T-helper 1 cell (primary cell): ENCODE results near the gene CTPS1.
A peak's percentile ranks its signal among the peaks of the same experiment; 100 is the strongest.

Source experiments
- DNase-seq, 5 donors: peaks; one replicate each; pipeline ENCODE4 v3.0.0-alpha.2; 2012 to 2020

Gene CTPS1

GRCh38 chr1:40966417-40966816 lies 13.1 kb upstream of the CTPS1 start:
- DNase-seq = no peak

- no peak for DNase-seq
These were observed 10.1 kb upstream of the CTPS1 start for GRCh38 chr1:40969445-40969844.

GRCh38 chr1:40971966-40972365 lies 7.5 kb upstream of the CTPS1 start:
- no peak for DNase-seq

- no peak for DNase-seq
These were observed 5.6 kb upstream of the CTPS1 start for GRCh38 chr1:40973912-40974311.

GRCh38 chr1:40974945-40975344 lies 4.6 kb upstream of the CTPS1 start:
- DNase-seq = no peak

GRCh38 chr1:40976952-40977690 lies 2.4 kb upstream of the CTPS1 start:
- DNase-seq = no peak

- DNase-seq = no peak
These were observed 1.8 kb upstream of the CTPS1 start for GRCh38 chr1:40977716-40978115.

- no peak for DNase-seq
These were observed 633 bp upstream of the CTPS1 start for GRCh38 chr1:40978886-40979240.

- DNase-seq = no peak
These were observed 564 bp downstream of the CTPS1 start for GRCh38 chr1:40980068-40980452.

GRCh38 chr1:40980453-40981121 lies 1.1 kb downstream of the CTPS1 start:
- DNase-seq = peak; percentile 13 to 66 (median 40)

- no peak for DNase-seq
These were observed 2.4 kb downstream of the CTPS1 start for GRCh38 chr1:40981691-40982448.

- no peak for DNase-seq
These were observed 3.2 kb downstream of the CTPS1 start for GRCh38 chr1:40982721-40983120.

GRCh38 chr1:40983286-40983685 lies 3.8 kb downstream of the CTPS1 start:
- DNase-seq = no peak

- DNase-seq = peak in 1 of 5 donors; percentile 39
These were observed 4.6 kb downstream of the CTPS1 start for GRCh38 chr1:40984066-40984465.

GRCh38 chr1:40984531-40984930 lies 5.0 kb downstream of the CTPS1 start:
- DNase-seq = no peak

- no peak for DNase-seq
These were observed 5.7 kb downstream of the CTPS1 start for GRCh38 chr1:40985161-40985560.

GRCh38 chr1:40985875-40986274 lies 6.4 kb downstream of the CTPS1 start:
- no peak for DNase-seq

- DNase-seq = no peak
These were observed 6.9 kb downstream of the CTPS1 start for GRCh38 chr1:40986328-40986783.

GRCh38 chr1:40986956-40987355 lies 7.5 kb downstream of the CTPS1 start:
- DNase-seq = no peak

- DNase-seq = no peak
These were observed 8.2 kb downstream of the CTPS1 start for GRCh38 chr1:40987439-40988276.

- DNase-seq = no peak
These were observed 8.8 kb downstream of the CTPS1 start for GRCh38 chr1:40988280-40988679.

- no peak for DNase-seq
These were observed 9.6 kb downstream of the CTPS1 start for GRCh38 chr1:40989066-40989465.

GRCh38 chr1:40997096-40997495 lies 17.6 kb downstream of the CTPS1 start:
- DNase-seq = no peak
